Lower lobe of right lung (tissue), 2 donors: Measurements from ENCODE around the gene POGZ. TPM values are rescaled to one million over a fixed set of nuclear protein-coding genes. Genes with fewer than 3 reads are reported as not detected.

Source experiments
- ATAC-seq, 2 donors: fragments of 200-7000 bp; cut with Tn5 transposase; one replicate each; pipeline ENCODE4 v1.9.1; 2020 to 2022; ENCODE audit warnings: mild to moderate bottlenecking in 2 of 2, moderate library complexity in 2 of 2
- DNase-seq: peaks from one replicate; pipeline ENCODE4 v3.0.0-alpha.2; 2020
- H3K27ac ChIP-seq: fragments of 200-600 bp; one replicate; pipeline ENCODE4 v1.8.0; 2022
- H3K27me3 ChIP-seq: fragments of 200-600 bp; one replicate; pipeline ENCODE4 v1.8.0; 2022; ENCODE audit warnings: low read depth
- H3K36me3 ChIP-seq: fragments of 200-600 bp; one replicate; pipeline ENCODE4 v1.8.0; 2022; ENCODE audit warnings: mild to moderate bottlenecking
- H3K4me1 ChIP-seq: fragments of 200-600 bp; one replicate; pipeline ENCODE4 v1.8.0; 2022
- H3K4me3 ChIP-seq: fragments of 200-600 bp; one replicate; pipeline ENCODE4 v1.8.0; 2022; ENCODE audit warnings: mild to moderate bottlenecking
- H3K9me3 ChIP-seq: fragments of 200-600 bp; one replicate; pipeline ENCODE4 v1.8.0; 2022
- CTCF ChIP-seq: fragments of 200-600 bp; IDR thresholded peaks from one replicate; pipeline ENCODE4 v1.8.0; 2022; ENCODE audit warnings: antibody characterized with exemption, mild to moderate bottlenecking
- intact Hi-C: fragments of 100-400 bp; cut with DNase I; formaldehyde crosslinking; loops from one replicate; pipeline ENCODE4 v1.11.0; 2022
- total RNA-seq: library from RNA; stranded (reverse); fragmentation: NEBNext Ultra II Directional; extraction: Animal tissue kit (Norgen Biotek cat#: 25700); gene quantifications from one replicate; pipeline ENCODE4 v1.2.1, GENCODE V29; 2021
- donor health status: DM: no; HTN: yes; CAD: no; lungs with severe emphysema.

POGZ gene
- total RNA-seq, 1 donor from 2014 or later, result 98.1 TPM

- Histone ChIP-seq H3K9me3 (no peaks in the 10 kb centered on the region), H3K4me3 (peak overlapping the region; percentile 70), H3K36me3 (peaks cover 42% of the 10 kb centered on the region), H3K4me1 (peaks cover 49% of the 10 kb centered on the region), H3K27ac (peak overlapping the region; percentile 76), H3K27me3 (no peaks in the 10 kb centered on the region)
- DNase-seq (peak; percentile 69), ATAC-seq (peak; percentile 31 to 48)
- intact Hi-C loops, result no loop called here
- no peak for TF ChIP-seq CTCF
Measured at GRCh38 chr1:151370211-151370911, 88.9 kb downstream of the POGZ start.

- ATAC-seq, result no peak
- no peaks in the 10 kb centered on the region for H3K27me3 ChIP-seq
- peaks cover 49% of the 10 kb centered on the region for H3K4me1 ChIP-seq
- TF ChIP-seq CTCF, result no peak
- DNase-seq, result no peak
- H3K27ac ChIP-seq, result peak overlapping the region; percentile 76
- H3K4me3 ChIP-seq, result peak overlapping the region; percentile 70
- H3K9me3 ChIP-seq, result no peaks in the 10 kb centered on the region
- H3K36me3 ChIP-seq, result peaks cover 49% of the 10 kb centered on the region
- intact Hi-C loops, result no loop called here
Measured at GRCh38 chr1:151369621-151370048, 89.7 kb downstream of the POGZ start.

- intact Hi-C loops, result no loop called here
- TF ChIP-seq CTCF, result no peak
- Histone ChIP-seq H3K27ac (peak overlapping the region; percentile 76), H3K4me1 (peaks cover 49% of the 10 kb centered on the region), H3K36me3 (peaks cover 53% of the 10 kb centered on the region), H3K9me3 (no peaks in the 10 kb centered on the region), H3K27me3 (no peaks in the 10 kb centered on the region), H3K4me3 (peak overlapping the region; percentile 70)
- ATAC-seq (no peak), DNase-seq (no peak)
Measured at GRCh38 chr1:151369302-151369610, 90.0 kb downstream of the POGZ start.

GRCh38 chr1:151368393-151369301 lies 90.6 kb downstream of the POGZ start:
- ATAC-seq (no peak), DNase-seq (peak; percentile 32)
- intact Hi-C loops, result no loop called here
- no peak for TF ChIP-seq CTCF
- no peak overlapping the region for H3K27ac ChIP-seq
- H3K4me3 ChIP-seq, result no peak overlapping the region
- peaks cover 49% of the 10 kb centered on the region for H3K4me1 ChIP-seq
- H3K9me3 ChIP-seq, result no peaks in the 10 kb centered on the region
- peaks cover 59% of the 10 kb centered on the region for H3K36me3 ChIP-seq
- H3K27me3 ChIP-seq, result no peaks in the 10 kb centered on the region

GRCh38 chr1:151367658-151368392 lies 91.5 kb downstream of the POGZ start:
- intact Hi-C loops, result no loop called here
- H3K4me1 ChIP-seq, result peaks cover 46% of the 10 kb centered on the region
- peak; percentile 18 for DNase-seq
- H3K27me3 ChIP-seq, result no peaks in the 10 kb centered on the region
- peaks cover 67% of the 10 kb centered on the region for H3K36me3 ChIP-seq
- no peak overlapping the region for H3K27ac ChIP-seq
- ATAC-seq, result no peak
- no peak for TF ChIP-seq CTCF
- no peak overlapping the region for H3K4me3 ChIP-seq
- H3K9me3 ChIP-seq, result peaks cover 1% of the 10 kb centered on the region
